WTC11 (cell line): ENCODE measurements around the gene CBLB. TPM values are rescaled to one million over a fixed set of nuclear protein-coding genes. Genes with fewer than 3 reads are reported as not detected.

ENCODE experiments used
- ATAC-seq: fragments of 200-7000 bp; cut with Tn5 transposase; 2 replicates; pipeline ENCODE4 v1.10.0; 2021; ENCODE audit warnings: mild to moderate bottlenecking, moderate library complexity
- CTCF ChIA-PET: fragments of 300-600 bp; sonication (Branson Sonifier 250); formaldehyde crosslinking; loops from one replicate; lab custom pipeline; 2021; ENCODE audit warnings: antibody characterized with exemption; lab: Charles Lee
- POLR2A ChIA-PET: fragments of 350-600 bp; sonication (Branson Sonifier 250); formaldehyde crosslinking; loops from one replicate; lab custom pipeline; 2021; ENCODE audit warnings: antibody characterized with exemption; lab: Charles Lee
- DNase-seq: peaks from one replicate; pipeline ENCODE4 v3.0.0; 2021; ENCODE audit warnings: low spot score
- H3K27ac Mint-ChIP-seq: 2 replicates; pipeline ENCODE4 v1.8.0; 2021; ENCODE audit warnings: mixed read lengths
- H3K27me3 Mint-ChIP-seq: 2 replicates; pipeline ENCODE4 v1.8.0; 2021; ENCODE audit warnings: low read depth, mild to moderate bottlenecking, moderate library complexity, mixed read lengths
- H3K36me3 Mint-ChIP-seq: 2 replicates; pipeline ENCODE4 v1.8.0; 2021; ENCODE audit warnings: mixed read lengths
- H3K4me1 Mint-ChIP-seq: 2 replicates; pipeline ENCODE4 v1.8.0; 2022; ENCODE audit warnings: mixed read lengths
- H3K4me3 Mint-ChIP-seq: 2 replicates; pipeline ENCODE4 v1.8.0; 2021; ENCODE audit warnings: mild to moderate bottlenecking, moderate library complexity, mixed read lengths
- H3K9me3 Mint-ChIP-seq: 2 replicates; pipeline ENCODE4 v1.8.0; 2021; ENCODE audit warnings: mixed read lengths
- ATF1 ChIP-seq: sonication (generic); formaldehyde crosslinking; IDR thresholded peaks from 2 replicates; pipeline ENCODE4 v1.8.1; 2023; ENCODE audit warnings: mild to moderate bottlenecking, moderate library complexity, missing genetic modification reagents
- CREM ChIP-seq: sonication (generic); formaldehyde crosslinking; IDR thresholded peaks from 2 replicates; pipeline ENCODE4 v1.8.1; 2022; ENCODE audit warnings: mild to moderate bottlenecking, missing genetic modification reagents, moderate library complexity
- E2F1 ChIP-seq: sonication (generic); formaldehyde crosslinking; IDR thresholded peaks from 2 replicates; pipeline ENCODE4 v1.8.0; 2022; ENCODE audit warnings: mild to moderate bottlenecking, missing genetic modification reagents
- EMX1 ChIP-seq: fragments of 250-450 bp; sonication (Bioruptor Pico); IDR thresholded peaks from 2 replicates; pipeline ENCODE4 v1.8.0; 2021; ENCODE audit warnings: mild to moderate bottlenecking
- ESRRA ChIP-seq: sonication (generic); formaldehyde crosslinking; IDR thresholded peaks from 2 replicates; pipeline ENCODE4 v1.8.1; 2022; ENCODE audit warnings: mild to moderate bottlenecking, missing genetic modification reagents, borderline replicate concordance
- FOXJ3 ChIP-seq: sonication (generic); formaldehyde crosslinking; IDR thresholded peaks from 2 replicates; pipeline ENCODE4 v1.9.0; 2021; ENCODE audit warnings: missing genetic modification reagents, mild to moderate bottlenecking, borderline replicate concordance
- HMGA2 ChIP-seq: fragments of 250-450 bp; sonication (Bioruptor Pico); IDR thresholded peaks from 2 replicates; pipeline ENCODE4 v1.4.0; 2021; ENCODE audit warnings: mild to moderate bottlenecking, moderate library complexity
- NFYB ChIP-seq: sonication (generic); formaldehyde crosslinking; conservative IDR thresholded peaks from 2 replicates; pipeline ENCODE4 v1.8.0; 2022; ENCODE audit warnings: low read depth, missing genetic modification reagents
- NR2C2 ChIP-seq: sonication (generic); formaldehyde crosslinking; IDR thresholded peaks from 2 replicates; pipeline ENCODE4 v1.8.0; 2022; ENCODE audit warnings: mild to moderate bottlenecking, missing genetic modification reagents
- PRRX2 ChIP-seq: fragments of 250-450 bp; sonication (Bioruptor Pico); IDR thresholded peaks from 2 replicates; pipeline ENCODE4 v1.8.0; 2021; ENCODE audit warnings: mild to moderate bottlenecking
- SMAD3 ChIP-seq: sonication (generic); formaldehyde crosslinking; IDR thresholded peaks from 2 replicates; pipeline ENCODE4 v1.8.0; 2022; ENCODE audit warnings: missing genetic modification reagents, mild to moderate bottlenecking, borderline replicate concordance
- SP1 ChIP-seq: sonication (generic); formaldehyde crosslinking; conservative IDR thresholded peaks from 2 replicates; pipeline ENCODE4 v1.8.1; 2022; ENCODE audit warnings: missing genetic modification reagents
- TEAD4 ChIP-seq: sonication (generic); formaldehyde crosslinking; IDR thresholded peaks from 2 replicates; pipeline ENCODE4 v1.8.0; 2022; ENCODE audit warnings: mild to moderate bottlenecking, missing genetic modification reagents
- ZBTB43 ChIP-seq: sonication (generic); formaldehyde crosslinking; IDR thresholded peaks from 2 replicates; pipeline ENCODE4 v1.8.1; 2023; ENCODE audit warnings: mild to moderate bottlenecking, missing genetic modification reagents
- ZNF263 ChIP-seq: sonication (generic); formaldehyde crosslinking; IDR thresholded peaks from 2 replicates; pipeline ENCODE4 v1.8.1; 2022; ENCODE audit warnings: low read depth, mild to moderate bottlenecking, moderate library complexity, missing genetic modification reagents
- ZNF396 ChIP-seq: fragments of 250-450 bp; sonication (Bioruptor Pico); IDR thresholded peaks from 2 replicates; pipeline ENCODE4 v1.8.0; 2021; ENCODE audit warnings: mild to moderate bottlenecking, moderate library complexity, borderline replicate concordance
- ZNF512 ChIP-seq: sonication (generic); formaldehyde crosslinking; IDR thresholded peaks from 2 replicates; pipeline ENCODE4 v1.8.1; 2022; ENCODE audit warnings: missing genetic modification reagents, borderline replicate concordance
- total RNA-seq: library from RNA; stranded (reverse); gene quantifications from 3 replicates; pipeline ENCODE4 v1.2.3, GENCODE V29; 2021
- TF ChIP-seq, protein P1 (sequence below): sonication (generic); formaldehyde crosslinking; IDR thresholded peaks from 2 replicates; pipeline ENCODE4 v1.8.0; 2023; ENCODE audit warnings: missing genetic modification reagents
- TF ChIP-seq, protein P2 (sequence below): sonication (generic); formaldehyde crosslinking; IDR thresholded peaks from 2 replicates; pipeline ENCODE4 v1.8.1; 2023; ENCODE audit warnings: mild to moderate bottlenecking, missing genetic modification reagents, moderate library complexity
- TF ChIP-seq, protein P3 (sequence below): fragments of 250-450 bp; sonication (Bioruptor Pico); IDR thresholded peaks from 2 replicates; pipeline ENCODE4 v1.9.0; 2021; ENCODE audit warnings: mild to moderate bottlenecking, borderline replicate concordance
- TF ChIP-seq, protein P4 (sequence below): sonication (generic); formaldehyde crosslinking; IDR thresholded peaks from 2 replicates; pipeline ENCODE4 v1.8.1; 2022; ENCODE audit warnings: mild to moderate bottlenecking, moderate library complexity, missing genetic modification reagents
- TF ChIP-seq, protein P5 (sequence below): sonication (generic); formaldehyde crosslinking; conservative IDR thresholded peaks from 2 replicates; pipeline ENCODE4 v1.8.1; 2023; ENCODE audit warnings: mild to moderate bottlenecking, low read depth, missing genetic modification reagents, moderate library complexity

The CBLB gene
- total RNA-seq, 1 experiment from 2014 or later = 19.8 TPM

- TF ChIP-seq, protein P1, sequence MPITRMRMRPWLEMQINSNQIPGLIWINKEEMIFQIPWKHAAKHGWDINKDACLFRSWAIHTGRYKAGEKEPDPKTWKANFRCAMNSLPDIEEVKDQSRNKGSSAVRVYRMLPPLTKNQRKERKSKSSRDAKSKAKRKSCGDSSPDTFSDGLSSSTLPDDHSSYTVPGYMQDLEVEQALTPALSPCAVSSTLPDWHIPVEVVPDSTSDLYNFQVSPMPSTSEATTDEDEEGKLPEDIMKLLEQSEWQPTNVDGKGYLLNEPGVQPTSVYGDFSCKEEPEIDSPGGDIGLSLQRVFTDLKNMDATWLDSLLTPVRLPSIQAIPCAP (CRISPR knock-in tag) = no peak
- TF ChIP-seq FOXJ3 (CRISPR knock-in tag) = no peak
- TF ChIP-seq, protein P2, sequence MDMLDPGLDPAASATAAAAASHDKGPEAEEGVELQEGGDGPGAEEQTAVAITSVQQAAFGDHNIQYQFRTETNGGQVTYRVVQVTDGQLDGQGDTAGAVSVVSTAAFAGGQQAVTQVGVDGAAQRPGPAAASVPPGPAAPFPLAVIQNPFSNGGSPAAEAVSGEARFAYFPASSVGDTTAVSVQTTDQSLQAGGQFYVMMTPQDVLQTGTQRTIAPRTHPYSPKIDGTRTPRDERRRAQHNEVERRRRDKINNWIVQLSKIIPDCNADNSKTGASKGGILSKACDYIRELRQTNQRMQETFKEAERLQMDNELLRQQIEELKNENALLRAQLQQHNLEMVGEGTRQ (CRISPR knock-in tag) = no peak
- TF ChIP-seq HMGA2 = no peak
- TF ChIP-seq SP1 (CRISPR knock-in tag) = no peak
- TF ChIP-seq ESRRA (CRISPR knock-in tag) = no peak
- TF ChIP-seq SMAD3 (CRISPR knock-in tag) = no peak
- TF ChIP-seq EMX1 (CRISPR knock-in tag) = no peak
- TF ChIP-seq PRRX2 (CRISPR knock-in tag) = no peak
Observed at GRCh38 chr3:105672996-105673395, 195.8 kb downstream of the CBLB start (continued).

GRCh38 chr3:105662306-105662705 lies 206.5 kb downstream of the CBLB start:
- no peak for ATAC-seq

More at GRCh38 chr3:105662306-105662705, 206.5 kb downstream of the CBLB start:
- ChIA-PET CTCF (no interaction called here), POLR2A (no interaction called here)
- Mint-ChIP-seq H3K27me3 (no peaks in the 10 kb centered on the region), H3K4me1 (no peaks in the 10 kb centered on the region), H3K27ac (no peak overlapping the region), H3K9me3 (no peaks in the 10 kb centered on the region), H3K4me3 (no peak overlapping the region)
- DNase-seq = no peak
- TF ChIP-seq CREM = no peak
- TF ChIP-seq, protein P3, sequence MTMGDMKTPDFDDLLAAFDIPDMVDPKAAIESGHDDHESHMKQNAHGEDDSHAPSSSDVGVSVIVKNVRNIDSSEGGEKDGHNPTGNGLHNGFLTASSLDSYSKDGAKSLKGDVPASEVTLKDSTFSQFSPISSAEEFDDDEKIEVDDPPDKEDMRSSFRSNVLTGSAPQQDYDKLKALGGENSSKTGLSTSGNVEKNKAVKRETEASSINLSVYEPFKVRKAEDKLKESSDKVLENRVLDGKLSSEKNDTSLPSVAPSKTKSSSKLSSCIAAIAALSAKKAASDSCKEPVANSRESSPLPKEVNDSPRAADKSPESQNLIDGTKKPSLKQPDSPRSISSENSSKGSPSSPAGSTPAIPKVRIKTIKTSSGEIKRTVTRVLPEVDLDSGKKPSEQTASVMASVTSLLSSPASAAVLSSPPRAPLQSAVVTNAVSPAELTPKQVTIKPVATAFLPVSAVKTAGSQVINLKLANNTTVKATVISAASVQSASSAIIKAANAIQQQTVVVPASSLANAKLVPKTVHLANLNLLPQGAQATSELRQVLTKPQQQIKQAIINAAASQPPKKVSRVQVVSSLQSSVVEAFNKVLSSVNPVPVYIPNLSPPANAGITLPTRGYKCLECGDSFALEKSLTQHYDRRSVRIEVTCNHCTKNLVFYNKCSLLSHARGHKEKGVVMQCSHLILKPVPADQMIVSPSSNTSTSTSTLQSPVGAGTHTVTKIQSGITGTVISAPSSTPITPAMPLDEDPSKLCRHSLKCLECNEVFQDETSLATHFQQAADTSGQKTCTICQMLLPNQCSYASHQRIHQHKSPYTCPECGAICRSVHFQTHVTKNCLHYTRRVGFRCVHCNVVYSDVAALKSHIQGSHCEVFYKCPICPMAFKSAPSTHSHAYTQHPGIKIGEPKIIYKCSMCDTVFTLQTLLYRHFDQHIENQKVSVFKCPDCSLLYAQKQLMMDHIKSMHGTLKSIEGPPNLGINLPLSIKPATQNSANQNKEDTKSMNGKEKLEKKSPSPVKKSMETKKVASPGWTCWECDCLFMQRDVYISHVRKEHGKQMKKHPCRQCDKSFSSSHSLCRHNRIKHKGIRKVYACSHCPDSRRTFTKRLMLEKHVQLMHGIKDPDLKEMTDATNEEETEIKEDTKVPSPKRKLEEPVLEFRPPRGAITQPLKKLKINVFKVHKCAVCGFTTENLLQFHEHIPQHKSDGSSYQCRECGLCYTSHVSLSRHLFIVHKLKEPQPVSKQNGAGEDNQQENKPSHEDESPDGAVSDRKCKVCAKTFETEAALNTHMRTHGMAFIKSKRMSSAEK = no peak
- TF ChIP-seq E2F1 (CRISPR knock-in tag) = no peak
- TF ChIP-seq, protein P1 (CRISPR knock-in tag) = no peak
- no peak for TF ChIP-seq NR2C2 (CRISPR knock-in tag)
- no peak for TF ChIP-seq ZBTB43 (CRISPR knock-in tag)
- TF ChIP-seq NFYB (CRISPR knock-in tag) = no peak
- TF ChIP-seq, protein P4, sequence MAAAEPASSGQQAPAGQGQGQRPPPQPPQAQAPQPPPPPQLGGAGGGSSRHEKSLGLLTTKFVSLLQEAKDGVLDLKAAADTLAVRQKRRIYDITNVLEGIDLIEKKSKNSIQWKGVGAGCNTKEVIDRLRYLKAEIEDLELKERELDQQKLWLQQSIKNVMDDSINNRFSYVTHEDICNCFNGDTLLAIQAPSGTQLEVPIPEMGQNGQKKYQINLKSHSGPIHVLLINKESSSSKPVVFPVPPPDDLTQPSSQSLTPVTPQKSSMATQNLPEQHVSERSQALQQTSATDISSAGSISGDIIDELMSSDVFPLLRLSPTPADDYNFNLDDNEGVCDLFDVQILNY (CRISPR knock-in tag) = no peak
- no peak for TF ChIP-seq ZNF512 (CRISPR knock-in tag)
- TF ChIP-seq FOXJ3 (CRISPR knock-in tag) = no peak
- TF ChIP-seq, protein P5, sequence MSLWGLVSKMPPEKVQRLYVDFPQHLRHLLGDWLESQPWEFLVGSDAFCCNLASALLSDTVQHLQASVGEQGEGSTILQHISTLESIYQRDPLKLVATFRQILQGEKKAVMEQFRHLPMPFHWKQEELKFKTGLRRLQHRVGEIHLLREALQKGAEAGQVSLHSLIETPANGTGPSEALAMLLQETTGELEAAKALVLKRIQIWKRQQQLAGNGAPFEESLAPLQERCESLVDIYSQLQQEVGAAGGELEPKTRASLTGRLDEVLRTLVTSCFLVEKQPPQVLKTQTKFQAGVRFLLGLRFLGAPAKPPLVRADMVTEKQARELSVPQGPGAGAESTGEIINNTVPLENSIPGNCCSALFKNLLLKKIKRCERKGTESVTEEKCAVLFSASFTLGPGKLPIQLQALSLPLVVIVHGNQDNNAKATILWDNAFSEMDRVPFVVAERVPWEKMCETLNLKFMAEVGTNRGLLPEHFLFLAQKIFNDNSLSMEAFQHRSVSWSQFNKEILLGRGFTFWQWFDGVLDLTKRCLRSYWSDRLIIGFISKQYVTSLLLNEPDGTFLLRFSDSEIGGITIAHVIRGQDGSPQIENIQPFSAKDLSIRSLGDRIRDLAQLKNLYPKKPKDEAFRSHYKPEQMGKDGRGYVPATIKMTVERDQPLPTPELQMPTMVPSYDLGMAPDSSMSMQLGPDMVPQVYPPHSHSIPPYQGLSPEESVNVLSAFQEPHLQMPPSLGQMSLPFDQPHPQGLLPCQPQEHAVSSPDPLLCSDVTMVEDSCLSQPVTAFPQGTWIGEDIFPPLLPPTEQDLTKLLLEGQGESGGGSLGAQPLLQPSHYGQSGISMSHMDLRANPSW (CRISPR knock-in tag) = no peak
- TF ChIP-seq ATF1 = no peak
- TF ChIP-seq ZNF396 (CRISPR knock-in tag) = no peak
- no peak for TF ChIP-seq ZNF263
- TF ChIP-seq TEAD4 (CRISPR knock-in tag) = no peak
- TF ChIP-seq, all 79 proteins: peak for 0
- H3K36me3 Mint-ChIP-seq = peaks cover 14% of the 10 kb centered on the region
